Epithelial cell of proximal tubule (primary cell): ENCODE measurements around the gene SBNO2. TPM values are rescaled to one million over a fixed set of nuclear protein-coding genes. Genes with fewer than 3 reads are reported as not detected.

ENCODE experiments used
- DNase-seq: peaks from one replicate; pipeline ENCODE4 v3.0.0-alpha.2; 2011; ENCODE audit warnings: low read depth
- H3K4me3 ChIP-seq: 2 replicates; pipeline ENCODE4 v1.5.1; 2011; ENCODE audit warnings: low read depth, mild to moderate bottlenecking, low read length
- CTCF ChIP-seq: conservative IDR thresholded peaks from 2 replicates; pipeline ENCODE4 v1.5.1; 2012; ENCODE audit warnings: low read depth, mild to moderate bottlenecking, low read length
- total RNA-seq: library from RNA; depleted of rRNA; stranded (reverse); fragments of >200 nt; gene quantifications from 2 replicates; pipeline ENCODE4 v1.2.3, GENCODE V29; 2015

Gene SBNO2
- total RNA-seq, 1 donor from 2014 or later: 56.2 TPM

GRCh38 chr19:1090731-1091543 is 83.1 kb downstream of the SBNO2 start:
- TF ChIP-seq CTCF: no peak
- no peak overlapping the region for H3K4me3 ChIP-seq
- DNase-seq: no peak

GRCh38 chr19:1089891-1090290 is 84.2 kb downstream of the SBNO2 start:
- no peak for DNase-seq
- no peak for TF ChIP-seq CTCF
- no peak overlapping the region for H3K4me3 ChIP-seq

GRCh38 chr19:1089126-1089771 is 84.8 kb downstream of the SBNO2 start:
- no peak for DNase-seq
- no peak for TF ChIP-seq CTCF
- H3K4me3 ChIP-seq: no peak overlapping the region

- no peak for TF ChIP-seq CTCF
- no peak overlapping the region for H3K4me3 ChIP-seq
- no peak for DNase-seq
Observed at GRCh38 chr19:1088416-1089010, 85.6 kb downstream of the SBNO2 start.

- TF ChIP-seq CTCF: no peak
- H3K4me3 ChIP-seq: no peak overlapping the region
Observed at GRCh38 chr19:1087813-1088415, 86.2 kb downstream of the SBNO2 start.

GRCh38 chr19:1086613-1087012 is 87.5 kb downstream of the SBNO2 start:
- TF ChIP-seq CTCF: no peak
- DNase-seq: no peak
- H3K4me3 ChIP-seq: no peak overlapping the region

More at GRCh38 chr19:1087813-1088415, 86.2 kb downstream of the SBNO2 start:
- no peak for DNase-seq
